ENCODE data around the gene KIF7.

KIF7 gene

DNA sequence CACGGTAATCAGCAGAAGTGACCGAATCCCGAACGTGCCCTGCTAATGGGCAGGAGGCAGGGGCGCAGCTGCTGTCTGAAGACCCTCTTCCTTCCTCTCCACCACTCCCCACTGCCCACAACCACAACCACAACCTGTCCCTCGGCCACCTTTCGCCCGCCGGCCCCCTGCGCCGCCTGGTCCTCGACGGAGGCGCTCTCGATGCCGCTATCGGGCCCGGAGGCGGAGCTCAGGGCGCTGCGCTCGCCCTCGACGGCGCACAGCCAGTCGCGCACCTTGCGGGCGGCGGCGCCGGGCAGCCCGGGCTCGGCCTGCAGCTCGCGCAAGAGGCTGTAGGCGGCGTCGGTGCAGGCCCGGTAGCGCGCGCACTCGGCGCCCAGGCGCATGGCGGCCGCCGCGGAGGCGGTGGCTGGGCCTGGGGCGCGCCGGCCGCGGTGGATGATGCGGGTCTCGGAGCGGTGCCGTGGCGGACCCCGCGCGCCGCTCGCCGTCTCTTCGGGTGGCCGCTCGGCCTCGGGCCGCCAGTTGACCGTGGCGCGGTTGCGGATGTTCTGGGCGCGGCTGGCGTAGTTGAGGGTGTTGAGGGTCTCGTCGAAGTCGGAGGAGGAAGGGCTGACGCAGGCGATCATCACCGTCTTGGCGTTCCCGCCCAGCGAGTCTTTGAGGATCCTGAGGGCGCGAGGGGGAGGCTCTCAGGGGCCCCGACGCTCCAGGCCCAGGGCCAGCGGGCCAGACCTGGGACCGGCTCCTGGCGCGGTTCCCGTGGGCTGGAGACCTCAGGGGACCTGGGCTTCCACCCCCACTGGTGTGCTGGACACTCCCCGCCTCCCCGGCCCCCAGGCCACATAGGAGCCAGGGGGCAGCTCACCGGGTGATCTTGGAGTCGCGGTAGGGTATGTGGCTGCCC lies 6.9 kb downstream of the KIF7 start:
- no peak for DNase-seq

DNA sequence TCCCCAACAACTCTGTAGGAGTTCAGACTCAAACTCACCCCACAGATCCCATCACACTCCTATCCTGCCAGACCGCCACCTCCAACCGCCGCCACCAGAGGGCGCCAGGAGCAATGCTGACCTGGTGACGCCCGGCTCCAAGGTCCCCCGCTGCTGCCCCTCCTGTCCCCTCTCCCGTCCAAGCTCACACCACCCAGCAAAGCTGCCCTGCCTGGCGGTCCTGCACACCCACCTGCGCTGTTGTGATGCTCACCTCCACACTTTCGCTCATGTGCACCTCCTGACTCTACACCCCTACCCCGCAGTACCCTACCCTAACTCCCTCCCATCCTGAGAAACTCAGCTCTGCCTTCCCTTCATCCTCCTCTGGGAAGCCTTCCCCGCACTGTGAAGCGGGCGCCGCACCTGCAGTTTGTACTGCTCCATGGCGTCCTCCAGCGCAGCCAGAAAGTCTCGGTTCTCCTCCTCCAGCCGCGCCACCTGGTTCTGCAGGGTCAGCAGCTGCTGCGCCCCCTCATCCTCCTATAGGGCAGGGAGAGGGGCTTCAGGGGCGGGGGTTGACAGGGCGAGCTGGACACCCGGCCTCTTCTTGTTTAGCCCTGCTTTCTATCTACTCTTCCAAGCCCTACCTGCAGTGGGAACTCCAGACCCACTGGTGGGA lies 7.9 kb downstream of the KIF7 start:
- peak in 1 of 2 experiments; percentile 45 for DNase-seq

DNA sequence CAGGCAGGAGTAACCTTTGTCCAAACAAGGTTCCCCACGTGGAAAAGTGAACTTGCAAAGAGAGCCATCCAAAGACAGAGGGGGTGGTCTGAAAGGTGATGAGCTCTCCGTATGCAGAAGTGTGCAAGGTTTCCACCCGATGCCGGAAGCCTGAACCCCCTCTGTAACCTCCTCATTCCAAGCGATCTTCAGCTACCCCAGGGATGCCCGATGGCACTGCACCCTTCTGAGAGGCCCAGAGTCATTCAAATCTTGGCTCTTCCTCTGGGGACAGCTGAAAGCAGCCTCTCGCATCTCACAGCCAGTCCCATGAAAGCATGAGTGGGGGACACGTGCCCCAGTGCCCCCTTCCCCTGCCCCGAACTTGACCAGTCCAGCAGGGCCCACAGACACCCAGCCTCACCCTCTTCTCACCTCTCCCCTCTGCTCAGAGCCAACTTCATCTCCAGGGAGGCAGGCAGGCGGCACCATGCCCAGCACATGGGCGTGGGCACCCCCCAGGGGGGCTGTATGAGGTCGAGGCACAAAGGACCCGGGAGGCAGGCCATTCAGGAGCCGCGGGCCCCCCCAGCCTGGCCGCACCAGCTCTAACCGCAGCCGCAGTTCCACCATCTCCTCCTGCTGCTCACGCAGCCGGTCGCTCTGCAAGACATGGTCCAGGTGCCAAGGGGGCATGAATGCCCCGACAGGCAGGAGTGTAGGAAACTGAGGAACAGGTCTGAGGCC lies 8.7 kb downstream of the KIF7 start:
- DNase-seq, result no peak

DNA sequence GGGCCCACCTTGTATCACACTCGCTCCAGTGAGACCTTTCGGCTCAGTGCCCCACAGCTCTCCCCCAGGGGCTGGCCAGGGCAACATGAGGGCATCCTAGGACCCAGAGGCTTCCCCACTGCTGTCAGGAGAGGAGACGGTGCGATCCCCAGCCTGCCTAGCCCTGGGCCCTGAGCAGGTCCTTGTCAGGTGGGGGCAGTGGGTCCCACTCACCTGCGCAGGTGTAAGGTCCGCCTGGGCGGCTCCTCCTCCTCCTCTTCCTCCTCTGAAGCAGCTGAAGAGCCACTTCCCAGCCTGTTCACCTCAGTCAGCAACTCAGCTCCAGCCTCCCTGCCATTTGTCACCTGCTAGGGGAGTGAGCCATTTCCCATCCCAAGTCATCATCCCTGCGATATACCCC lies 9.6 kb downstream of the KIF7 start:
- no peak for DNase-seq

DNA sequence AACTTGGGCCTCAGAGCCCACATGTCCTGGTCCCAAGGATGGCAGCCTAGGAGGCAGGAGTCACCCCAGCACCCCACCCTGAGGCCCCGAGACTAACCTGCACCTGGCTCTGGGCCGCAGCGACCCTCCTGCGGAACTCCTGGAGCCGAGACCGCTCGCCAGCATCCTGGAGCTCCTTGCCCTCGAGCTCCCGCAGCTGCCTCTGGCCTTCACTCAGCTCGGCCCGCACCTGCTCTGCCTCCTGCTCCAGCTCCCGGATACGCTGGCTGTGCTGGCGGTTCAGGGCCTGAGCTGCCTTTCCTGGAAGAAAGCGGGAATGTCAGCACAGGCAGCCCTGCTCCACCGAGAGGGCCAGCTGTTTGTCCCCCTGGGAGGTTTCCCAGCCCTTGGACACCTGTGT lies 13.2 kb downstream of the KIF7 start:
- no peak for DNase-seq

DNA sequence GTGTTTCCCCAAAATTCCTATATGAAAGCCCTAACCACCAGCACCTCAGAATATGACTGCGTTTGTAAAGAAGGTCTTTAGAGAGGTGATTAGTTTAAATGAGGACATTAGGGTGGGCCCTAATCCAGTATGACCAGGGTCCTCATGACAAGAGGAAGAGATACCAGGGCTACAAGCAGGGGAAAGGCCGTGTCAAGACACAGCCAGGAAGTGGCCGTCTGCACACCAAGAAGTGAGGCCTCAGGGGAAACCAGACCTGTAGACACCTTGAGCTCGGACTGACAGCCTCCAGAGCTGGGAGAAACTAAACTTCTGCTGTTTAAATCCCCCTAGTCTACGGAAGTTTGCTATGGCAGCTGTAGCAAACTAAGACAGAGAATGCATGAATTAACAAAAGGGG lies 14.2 kb downstream of the KIF7 start:
- no peak for DNase-seq

DNA sequence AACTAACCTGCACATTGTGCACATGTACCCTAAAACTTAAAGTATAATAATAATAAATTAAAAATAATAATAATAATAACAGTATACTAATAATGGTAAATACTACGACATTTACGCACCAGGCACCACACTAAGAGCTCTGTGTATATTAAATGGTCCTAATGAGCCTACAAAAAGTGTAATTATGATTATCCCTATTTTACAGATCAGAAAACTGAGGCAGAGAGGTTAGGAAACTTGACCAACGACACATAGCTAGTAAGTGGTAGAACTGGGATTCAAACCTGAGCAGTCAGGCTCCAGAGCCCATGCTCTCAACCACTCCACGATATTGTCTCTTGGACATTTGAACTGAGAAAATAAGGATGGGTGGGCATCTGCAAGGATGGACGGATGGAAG lies 15.0 kb downstream of the KIF7 start:
- DNase-seq, result no peak

DNA sequence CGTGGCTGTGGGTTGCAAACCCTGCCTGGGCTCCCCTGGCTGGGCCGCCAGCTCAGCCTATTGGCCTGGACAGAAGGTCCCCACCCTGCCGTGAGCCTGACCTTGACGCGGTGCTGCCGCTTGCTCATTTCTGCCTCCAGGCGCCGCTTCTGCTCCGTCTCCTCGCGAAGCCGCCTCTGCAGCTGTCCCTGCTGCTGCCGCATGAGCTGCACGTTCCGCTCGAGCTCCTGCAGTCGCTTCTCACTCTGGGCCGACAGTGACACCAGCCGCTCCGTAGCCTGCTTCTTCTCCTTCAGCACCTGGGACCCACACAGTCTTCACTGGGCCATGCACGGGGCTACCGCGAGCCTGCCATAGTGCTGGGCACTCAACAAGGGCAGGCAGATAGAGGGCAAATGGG lies 21.7 kb downstream of the KIF7 start:
- no peak for DNase-seq

DNA sequence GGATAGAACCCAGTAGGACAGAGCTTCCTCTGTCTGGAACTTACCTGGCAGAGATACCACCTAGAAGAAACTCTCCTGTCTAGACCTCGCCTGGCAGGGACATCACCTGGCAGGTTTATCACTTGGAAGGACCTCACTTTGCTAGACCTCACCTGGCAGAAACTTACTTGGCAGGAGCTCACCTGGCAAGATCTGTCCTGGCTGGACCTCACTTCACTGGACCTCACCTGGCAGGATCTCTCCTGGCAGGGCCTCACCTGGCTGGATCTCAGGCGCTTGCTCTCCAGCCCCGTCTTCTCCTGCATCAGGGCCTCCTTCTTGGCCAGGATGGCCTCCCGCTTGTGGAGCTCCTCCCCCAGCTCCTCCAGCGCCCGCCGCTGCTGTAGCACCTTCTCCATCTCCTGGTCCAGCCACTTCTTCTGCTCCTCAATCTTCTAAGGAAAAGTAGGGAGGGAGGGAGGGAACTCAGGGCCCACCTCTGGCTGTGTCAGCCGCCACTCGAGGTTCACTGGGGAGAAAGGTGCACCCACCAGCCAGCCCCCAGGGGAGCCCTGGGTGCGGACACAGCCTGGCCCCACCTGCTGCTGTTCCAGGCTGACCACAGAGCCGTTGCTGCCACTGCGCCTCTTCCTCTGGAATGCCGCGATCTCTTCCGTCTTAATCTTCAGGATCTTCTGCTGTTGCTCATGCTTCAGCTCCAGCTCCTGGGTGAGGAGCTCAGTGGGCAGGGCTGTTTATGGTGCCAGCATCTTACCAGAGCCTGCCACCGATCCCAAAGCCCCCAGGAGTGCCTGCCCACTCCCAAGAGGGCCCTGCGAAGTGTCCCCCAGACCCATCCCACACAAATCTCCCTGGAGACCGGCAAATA lies 22.5 kb downstream of the KIF7 start:
- no peak for DNase-seq

DNA sequence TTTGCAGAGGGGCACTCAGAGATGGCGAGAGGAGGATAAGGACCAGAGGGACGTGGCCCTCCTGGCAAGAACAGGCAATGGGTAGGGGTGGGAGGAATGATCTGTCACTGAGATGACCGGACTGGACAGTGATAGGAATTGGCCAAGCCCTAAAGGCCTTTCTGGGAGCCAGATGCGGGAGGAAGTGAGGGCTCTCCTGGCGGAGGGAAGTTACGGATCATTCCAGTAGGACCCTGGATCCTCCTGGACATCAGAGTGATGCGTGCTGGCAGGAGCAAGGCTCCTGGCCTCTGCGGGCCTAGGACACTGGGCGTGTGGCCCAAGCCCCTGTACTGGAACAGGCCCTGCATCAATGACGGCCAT lies 23.4 kb downstream of the KIF7 start:
- DNase-seq, result no peak

DNA sequence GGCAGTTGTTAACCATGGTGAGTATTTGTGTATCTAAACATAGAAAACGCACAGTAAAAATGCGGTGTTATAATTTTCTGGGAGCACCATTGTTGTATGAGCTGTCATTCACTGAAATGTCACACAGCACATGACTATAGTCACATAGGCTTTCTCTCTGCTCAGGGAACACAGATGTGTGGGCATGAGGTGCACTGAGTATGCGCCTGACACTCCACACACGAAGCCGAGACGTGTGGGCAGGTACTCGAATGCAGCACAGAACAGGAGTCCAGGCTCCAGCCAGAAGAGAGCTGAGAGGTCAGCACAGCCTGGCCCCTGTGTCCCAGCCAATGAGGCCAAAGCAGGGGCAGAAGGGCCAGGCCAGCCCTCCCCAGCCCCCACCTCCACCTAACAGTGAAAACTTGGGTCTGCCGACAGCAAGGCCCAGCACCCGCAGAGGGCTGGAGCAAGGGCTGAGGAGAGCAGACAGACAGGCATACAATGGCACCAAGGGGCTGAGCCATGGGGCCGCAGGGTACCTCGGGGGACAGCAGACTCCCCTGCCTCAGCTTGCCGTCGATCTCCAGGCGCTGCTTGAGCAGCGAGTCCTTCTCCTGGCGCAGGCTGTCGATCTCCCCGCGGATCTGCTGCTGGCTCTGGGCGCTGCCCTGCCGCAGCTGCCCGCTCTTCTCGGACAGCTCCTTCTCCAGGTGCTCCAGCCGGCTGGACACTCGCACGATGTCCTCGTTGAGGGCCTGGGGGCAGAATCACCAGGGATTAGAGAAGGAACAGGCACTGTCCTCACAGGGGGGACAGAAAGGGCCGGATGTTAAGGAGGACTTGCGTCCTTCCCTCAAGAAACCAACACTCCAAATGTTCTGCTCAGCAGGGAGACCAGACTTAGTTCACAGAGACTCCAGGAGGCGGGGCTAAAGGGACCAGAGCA lies 24.0 kb downstream of the KIF7 start:
- no peak for DNase-seq

DNA sequence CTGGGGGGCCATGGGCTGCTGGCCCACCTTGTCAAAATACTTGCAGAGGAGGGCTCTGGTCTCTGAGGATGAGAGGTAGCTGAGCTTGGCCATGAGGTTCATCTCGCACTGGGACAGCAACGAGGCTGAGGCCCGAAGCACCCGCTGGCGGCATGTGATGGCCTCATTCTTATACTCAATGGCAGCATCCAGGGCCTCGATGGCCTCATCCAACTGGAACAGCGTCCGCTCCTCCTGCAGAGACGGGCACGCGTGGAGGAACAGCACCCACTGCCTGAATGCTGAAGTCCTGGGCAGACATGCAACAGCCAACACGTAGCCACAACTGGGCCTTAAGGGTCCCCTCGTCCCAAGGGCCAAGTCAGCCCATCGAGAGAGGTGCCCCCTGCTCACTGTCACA lies 25.0 kb downstream of the KIF7 start:
- no peak for DNase-seq

DNA sequence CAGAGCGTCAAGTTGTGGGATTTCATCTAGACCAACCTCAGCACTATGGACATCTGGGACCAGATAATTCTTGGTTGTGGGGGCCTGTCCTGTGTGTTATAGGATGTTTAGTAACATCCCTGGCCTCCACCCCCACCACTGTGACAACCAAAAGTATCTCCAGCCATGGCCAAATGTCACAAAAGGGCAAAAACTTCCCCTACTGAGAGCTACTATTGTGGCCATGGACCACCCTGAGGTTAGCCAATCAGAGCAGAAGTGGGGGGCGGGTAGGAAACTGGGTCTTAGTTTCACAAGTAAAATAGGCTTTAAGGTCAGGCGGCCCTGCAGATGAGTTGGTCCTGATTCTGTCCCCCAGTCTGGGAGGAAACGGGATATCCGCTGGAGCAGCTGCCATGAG lies 25.4 kb downstream of the KIF7 start:
- no peak for DNase-seq

DNA sequence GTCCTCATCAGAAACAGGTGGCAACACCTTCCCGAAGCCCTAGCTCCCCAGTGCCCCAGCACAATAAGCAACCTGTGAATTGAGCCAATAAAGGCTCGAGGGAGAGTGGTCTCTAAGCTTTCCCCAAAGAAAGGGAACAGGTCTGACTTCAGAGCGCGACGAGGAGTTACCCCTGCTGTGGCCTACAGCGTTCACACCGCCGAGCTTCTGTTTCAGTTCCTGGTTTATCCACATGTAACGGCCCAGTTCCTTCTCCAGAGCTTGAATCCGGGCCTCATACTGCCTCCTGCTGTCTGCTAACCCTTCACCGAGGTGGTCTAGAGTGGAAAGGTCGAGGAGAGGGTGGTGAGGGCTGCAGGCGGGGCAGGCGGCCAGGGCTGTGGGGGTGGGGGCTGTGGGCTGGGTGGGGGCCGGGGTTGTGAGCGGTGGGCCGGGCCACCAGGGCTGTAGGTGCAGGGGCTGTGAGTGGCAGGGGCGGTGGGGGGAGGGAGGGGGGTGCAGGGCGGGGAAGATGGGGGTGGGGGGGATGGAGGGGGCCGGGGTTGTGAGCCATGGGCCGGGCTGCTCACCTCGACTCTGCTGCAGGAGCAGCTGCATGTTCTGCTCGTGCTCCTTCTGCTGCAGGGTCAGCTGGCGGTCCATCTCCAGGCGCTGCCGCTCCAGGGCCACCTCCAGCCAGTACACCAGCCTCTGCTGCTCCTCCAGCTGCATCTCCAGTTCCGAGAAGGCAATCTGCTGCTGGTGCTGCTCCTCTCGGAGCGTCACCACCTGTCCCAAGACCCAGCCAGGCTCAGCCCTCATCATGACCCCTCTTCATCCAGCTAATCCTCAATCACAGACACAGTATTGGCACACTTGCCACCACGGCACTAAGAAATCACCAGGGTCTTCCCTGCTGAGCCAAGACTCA lies 26.2 kb downstream of the KIF7 start:
- DNase-seq, result no peak

DNA sequence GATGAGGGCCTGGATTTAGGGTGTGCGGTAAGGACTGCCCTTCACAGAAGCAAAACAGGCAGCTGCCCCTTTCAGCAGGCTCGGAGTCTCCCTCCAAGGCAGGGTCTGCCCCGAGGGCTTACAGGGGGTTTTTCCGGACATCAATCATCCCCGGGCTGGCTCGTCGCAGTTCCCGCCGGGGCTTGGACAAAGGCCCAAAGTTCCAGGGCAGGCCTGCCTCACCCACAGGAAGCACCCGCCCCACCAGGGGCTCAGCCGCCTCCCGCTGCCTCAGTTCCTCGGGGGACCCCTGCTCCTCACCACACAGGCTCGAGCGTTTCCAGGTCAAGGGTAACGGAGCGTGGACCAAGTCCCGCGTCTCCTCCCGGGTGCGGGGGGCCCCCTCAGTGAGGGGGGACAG lies 27.0 kb downstream of the KIF7 start:
- DNase-seq, result no peak

DNA sequence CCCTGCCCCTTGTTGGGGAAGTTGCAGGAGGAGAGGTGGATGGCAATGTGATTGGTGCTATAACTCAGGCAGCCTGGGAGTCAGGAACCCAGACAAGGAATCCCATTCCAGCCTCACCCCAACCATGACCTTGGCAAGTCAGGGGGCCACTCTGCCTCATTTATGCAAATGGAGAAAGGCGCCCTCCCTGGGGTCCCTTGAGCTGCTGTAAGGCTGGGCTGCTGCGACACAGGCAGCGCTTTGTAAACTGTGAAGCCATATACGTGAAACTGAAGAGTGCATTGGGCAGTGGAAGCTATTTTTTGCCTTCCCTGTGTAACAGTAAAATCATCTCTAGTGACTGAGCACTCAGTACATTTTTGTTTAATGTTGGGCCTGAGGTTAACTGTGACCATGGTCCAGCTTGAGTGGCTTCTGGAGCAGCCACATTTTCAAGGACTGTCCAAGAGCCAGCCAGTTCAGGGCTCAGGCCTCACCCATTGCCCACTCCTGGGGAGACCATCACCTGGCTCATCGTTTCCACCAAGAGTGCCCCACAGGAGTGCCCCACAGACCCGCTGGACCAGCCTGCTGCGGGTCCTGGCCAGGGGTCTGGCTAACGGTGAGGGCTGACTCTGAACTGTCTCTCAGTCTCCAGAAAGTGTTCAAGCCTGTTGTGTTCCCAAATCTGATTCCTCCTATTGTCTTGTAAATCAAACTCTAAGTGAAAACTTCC lies 27.9 kb downstream of the KIF7 start:
- DNase-seq, result no peak

DNA sequence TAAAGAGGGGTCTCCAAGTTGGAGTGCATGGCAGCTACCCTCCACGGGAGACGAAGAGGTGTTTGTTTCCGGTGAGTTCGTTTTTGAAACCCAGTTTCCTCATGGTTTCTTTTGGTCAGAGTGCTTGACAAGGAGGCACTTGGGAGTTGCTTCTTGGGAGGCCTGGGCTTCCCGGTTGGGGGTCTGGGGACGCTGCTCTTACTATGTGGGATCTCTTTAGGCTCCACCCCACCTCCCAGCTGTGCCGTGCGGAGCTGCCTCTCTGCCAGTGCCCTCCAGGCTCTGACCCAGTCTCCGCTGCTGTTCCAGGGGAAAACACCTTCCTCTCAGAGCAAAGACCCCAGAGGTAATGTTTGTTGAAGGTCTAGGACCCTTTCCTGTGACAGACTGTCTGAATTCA lies 29.6 kb downstream of the KIF7 start:
- no peak for DNase-seq

DNA sequence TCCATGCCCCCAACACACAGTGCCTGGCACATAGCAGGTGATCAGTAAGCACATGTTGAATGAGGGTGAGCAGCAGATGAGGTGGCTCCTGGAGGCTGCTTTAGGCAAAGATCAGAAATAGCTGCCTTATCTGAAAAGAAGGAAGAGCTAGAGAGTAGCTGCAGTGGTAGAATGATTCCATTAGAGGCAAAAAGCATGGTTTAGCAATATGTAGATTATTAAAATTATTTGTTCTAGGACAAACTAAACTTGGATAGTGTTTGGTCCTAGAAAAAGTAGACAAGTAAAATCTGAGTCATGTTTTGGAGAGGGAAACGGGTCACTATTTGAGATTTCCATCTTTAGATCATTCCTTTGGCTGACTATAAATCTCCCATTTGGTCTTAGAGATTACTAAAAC lies 32.1 kb downstream of the KIF7 start:
- DNase-seq, result no peak

DNA sequence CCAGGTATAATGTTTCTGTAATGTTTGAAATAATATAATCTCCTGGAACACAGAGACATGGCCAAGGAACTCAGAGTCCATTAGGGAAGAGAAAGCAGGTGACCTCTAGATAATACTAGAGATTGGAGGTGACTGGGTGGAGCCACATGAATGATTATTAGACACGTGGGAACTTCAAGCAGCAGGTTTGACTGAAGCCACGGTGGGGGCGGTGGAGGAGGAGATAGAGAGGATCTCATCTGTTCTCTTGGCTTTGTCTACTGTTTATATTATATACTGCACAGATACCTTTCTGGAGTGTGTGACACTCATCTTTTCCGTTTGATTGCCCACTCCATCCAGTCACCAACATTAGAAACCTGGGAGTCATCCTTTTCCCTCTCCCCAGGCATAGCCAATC lies 33.7 kb downstream of the KIF7 start:
- DNase-seq, result no peak

DNA sequence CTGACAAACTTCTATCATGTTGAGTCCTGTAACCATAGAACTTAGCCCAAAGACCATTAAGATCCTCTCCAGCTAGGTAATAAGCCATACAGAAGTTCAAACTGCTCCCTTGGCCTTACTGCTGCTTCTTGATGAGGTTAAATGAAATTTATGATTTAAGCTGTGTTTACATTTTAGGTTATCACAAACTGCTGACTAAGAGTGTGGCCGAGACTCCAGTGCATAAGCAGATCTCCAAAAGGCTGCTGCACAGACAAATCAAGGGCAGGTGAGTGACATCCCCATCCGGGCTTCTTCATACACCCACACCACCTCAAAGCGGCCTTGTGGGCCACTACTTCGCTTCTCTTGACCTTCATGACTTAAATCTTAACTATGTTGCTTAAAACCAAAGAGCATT lies 39.0 kb downstream of the KIF7 start:
- DNase-seq, result no peak
